HG03045 (cell line): ENCODE measurements around the gene WDR7.

Experiments used
- ATAC-seq: cut with Tn5 transposase; IDR thresholded peaks from one replicate; pipeline ENCODE4 v1.9.1; 2021; ENCODE audit warnings: mild to moderate bottlenecking, moderate library complexity; ENCODE audit not compliant: unreplicated experiment

The WDR7 gene

GRCh38 chr18:56650944-56651770, at the start of gene WDR7:
Gene WDR7, plus strand, starts transcription at chr18:56651359. Its CDS starts 21,157 bp downstream, at chr18:56672516.
- ATAC-seq = peak; percentile 97

GRCh38 chr18:56606618-56607017, 44.5 kb upstream of the WDR7 start:
- ATAC-seq = no peak

GRCh38 chr18:56615738-56616520, 35.2 kb upstream of the WDR7 start:
- ATAC-seq = no peak

GRCh38 chr18:56627991-56628390, 23.2 kb upstream of the WDR7 start:
- ATAC-seq = no peak

GRCh38 chr18:56632070-56633022, 18.8 kb upstream of the WDR7 start:
- ATAC-seq = no peak

GRCh38 chr18:56635007-56635406, 16.2 kb upstream of the WDR7 start:
- ATAC-seq = no peak

- ATAC-seq = no peak
These were observed 14.0 kb upstream of the WDR7 start for GRCh38 chr18:56637176-56637575.

- peak; percentile 27 for ATAC-seq
These were observed 13.4 kb upstream of the WDR7 start for GRCh38 chr18:56637711-56638231.

- peak; percentile 97 for ATAC-seq
These were observed 12.7 kb upstream of the WDR7 start, which contains the start of gene TXNL1 for GRCh38 chr18:56638232-56639103. Gene TXNL1, minus strand, starts transcription at chr18:56638592. Its CDS starts 152 bp downstream, at chr18:56638440.

- peak; percentile 0 for ATAC-seq
These were observed 12.1 kb upstream of the WDR7 start for GRCh38 chr18:56639104-56639381.

GRCh38 chr18:56639571-56639970, 11.6 kb upstream of the WDR7 start:
- no peak for ATAC-seq

- no peak for ATAC-seq
These were observed 9.3 kb upstream of the WDR7 start for GRCh38 chr18:56641714-56642337.

GRCh38 chr18:56643381-56643780, 7.8 kb upstream of the WDR7 start:
- no peak for ATAC-seq

- ATAC-seq = no peak
These were observed 5.6 kb upstream of the WDR7 start for GRCh38 chr18:56645415-56646016.

- no peak for ATAC-seq
These were observed 4.1 kb upstream of the WDR7 start for GRCh38 chr18:56647071-56647470.

- ATAC-seq = no peak
These were observed 2.9 kb upstream of the WDR7 start for GRCh38 chr18:56647951-56648893.

- ATAC-seq = no peak
These were observed 1.2 kb upstream of the WDR7 start for GRCh38 chr18:56649996-56650395.

GRCh38 chr18:56651771-56652092, 573 bp downstream of the WDR7 start:
- ATAC-seq = no peak
